ENCODE results near the gene ACMSD. TPM values are rescaled to one million over a fixed set of nuclear protein-coding genes. Genes with fewer than 3 reads are reported as not detected.

The ACMSD gene
- total RNA-seq, 1 donor from 2014 or later = not detected

DNA sequence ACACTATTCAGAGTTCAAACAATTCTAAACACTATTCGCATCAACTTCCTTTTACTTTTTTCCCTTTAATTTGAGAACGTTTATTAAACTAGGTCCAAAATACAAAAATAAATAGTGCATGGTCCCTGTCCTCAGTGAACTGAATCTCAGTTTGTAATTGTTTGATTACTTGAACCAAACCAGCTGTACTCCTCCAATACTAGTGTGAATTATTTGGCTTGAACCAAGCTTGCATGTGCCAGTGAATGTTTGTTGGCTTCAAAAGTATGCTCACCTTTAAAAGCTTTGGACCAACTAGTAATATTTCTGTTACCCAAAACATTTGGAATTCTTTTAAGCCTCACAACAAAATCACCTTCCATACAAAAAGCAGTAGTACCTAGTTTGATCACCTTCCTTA lies 95.7 kb downstream of the ACMSD start:
- TF ChIP-seq, protein P1, sequence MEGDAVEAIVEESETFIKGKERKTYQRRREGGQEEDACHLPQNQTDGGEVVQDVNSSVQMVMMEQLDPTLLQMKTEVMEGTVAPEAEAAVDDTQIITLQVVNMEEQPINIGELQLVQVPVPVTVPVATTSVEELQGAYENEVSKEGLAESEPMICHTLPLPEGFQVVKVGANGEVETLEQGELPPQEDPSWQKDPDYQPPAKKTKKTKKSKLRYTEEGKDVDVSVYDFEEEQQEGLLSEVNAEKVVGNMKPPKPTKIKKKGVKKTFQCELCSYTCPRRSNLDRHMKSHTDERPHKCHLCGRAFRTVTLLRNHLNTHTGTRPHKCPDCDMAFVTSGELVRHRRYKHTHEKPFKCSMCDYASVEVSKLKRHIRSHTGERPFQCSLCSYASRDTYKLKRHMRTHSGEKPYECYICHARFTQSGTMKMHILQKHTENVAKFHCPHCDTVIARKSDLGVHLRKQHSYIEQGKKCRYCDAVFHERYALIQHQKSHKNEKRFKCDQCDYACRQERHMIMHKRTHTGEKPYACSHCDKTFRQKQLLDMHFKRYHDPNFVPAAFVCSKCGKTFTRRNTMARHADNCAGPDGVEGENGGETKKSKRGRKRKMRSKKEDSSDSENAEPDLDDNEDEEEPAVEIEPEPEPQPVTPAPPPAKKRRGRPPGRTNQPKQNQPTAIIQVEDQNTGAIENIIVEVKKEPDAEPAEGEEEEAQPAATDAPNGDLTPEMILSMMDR (IDR thresholded peaks at IDR 0.05; ENCODE audit: borderline replicate concordance) = no peak
- intact Hi-C loops (cut with micrococcal nuclease) = no loop called here
- H3K9me3 ChIP-seq (replicated peaks) = no peaks in the 10 kb centered on the region
- no peak overlapping the region for H3K27ac ChIP-seq (replicated peaks)
- H3K27me3 ChIP-seq (ENCODE audit: low read depth) = no peaks in the 10 kb centered on the region
- peaks cover 26% of the 10 kb centered on the region for H3K36me3 ChIP-seq
- peaks cover 73% of the 10 kb centered on the region for H3K4me1 ChIP-seq
- DNase-seq = no peak
- H3K4me3 ChIP-seq = no peak overlapping the region

DNA sequence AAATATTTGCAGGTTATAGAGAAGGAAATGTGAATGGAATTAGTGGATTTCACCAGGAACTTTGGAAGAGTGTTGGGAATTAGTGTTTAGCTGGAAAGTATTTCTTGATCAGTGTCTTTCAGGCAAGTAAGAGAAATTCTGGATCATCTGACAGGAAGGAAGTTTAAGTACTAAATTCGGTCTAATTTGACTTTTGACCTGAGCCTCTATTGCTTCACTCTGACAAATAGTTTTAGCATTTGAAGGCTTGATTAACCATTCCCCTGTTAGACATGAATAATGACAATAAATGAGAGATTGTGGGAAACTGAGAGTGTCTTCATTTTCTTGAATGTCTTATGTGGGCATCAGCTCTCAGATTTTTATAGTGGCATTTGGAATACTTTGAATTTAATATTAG lies 96.2 kb downstream of the ACMSD start:
- intact Hi-C loops (cut with micrococcal nuclease) = no loop called here
- Histone ChIP-seq H3K9me3 (replicated peaks) (no peaks in the 10 kb centered on the region), H3K27ac (replicated peaks) (no peak overlapping the region), H3K36me3 (peaks cover 31% of the 10 kb centered on the region), H3K4me3 (no peak overlapping the region), H3K4me1 (peaks cover 72% of the 10 kb centered on the region), H3K27me3 (ENCODE audit: low read depth) (no peaks in the 10 kb centered on the region)
- TF ChIP-seq, protein P1 (IDR thresholded peaks at IDR 0.05; ENCODE audit: borderline replicate concordance) = no peak
- no peak for DNase-seq

DNA sequence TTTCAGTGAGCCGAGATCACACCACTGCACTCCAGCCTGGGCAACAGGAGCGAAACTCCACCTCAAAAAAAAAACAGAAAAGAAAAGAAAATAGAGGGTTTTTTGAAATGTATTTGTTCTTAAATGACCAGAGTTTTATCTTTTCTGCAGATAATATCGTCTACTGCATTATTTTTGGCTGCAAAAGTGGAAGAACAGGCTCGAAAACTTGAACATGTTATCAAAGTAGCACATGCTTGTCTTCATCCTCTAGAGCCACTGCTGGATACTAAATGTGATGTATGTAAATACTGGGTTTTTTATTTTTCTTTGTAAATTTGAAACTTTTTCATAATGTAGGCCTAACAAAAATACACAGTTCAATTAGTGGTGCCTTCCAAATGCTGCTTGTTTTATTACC lies 98.3 kb downstream of the ACMSD start:
- H3K4me3 ChIP-seq = no peak overlapping the region
- peaks cover 56% of the 10 kb centered on the region for H3K4me1 ChIP-seq
- DNase-seq = no peak
- intact Hi-C loops (cut with micrococcal nuclease) = no loop called here
- no peak overlapping the region for H3K27ac ChIP-seq (replicated peaks)
- H3K9me3 ChIP-seq (replicated peaks) = no peaks in the 10 kb centered on the region
- no peaks in the 10 kb centered on the region for H3K27me3 ChIP-seq (ENCODE audit: low read depth)
- TF ChIP-seq, protein P1 (IDR thresholded peaks at IDR 0.05; ENCODE audit: borderline replicate concordance) = no peak
- H3K36me3 ChIP-seq = peaks cover 49% of the 10 kb centered on the region

DNA sequence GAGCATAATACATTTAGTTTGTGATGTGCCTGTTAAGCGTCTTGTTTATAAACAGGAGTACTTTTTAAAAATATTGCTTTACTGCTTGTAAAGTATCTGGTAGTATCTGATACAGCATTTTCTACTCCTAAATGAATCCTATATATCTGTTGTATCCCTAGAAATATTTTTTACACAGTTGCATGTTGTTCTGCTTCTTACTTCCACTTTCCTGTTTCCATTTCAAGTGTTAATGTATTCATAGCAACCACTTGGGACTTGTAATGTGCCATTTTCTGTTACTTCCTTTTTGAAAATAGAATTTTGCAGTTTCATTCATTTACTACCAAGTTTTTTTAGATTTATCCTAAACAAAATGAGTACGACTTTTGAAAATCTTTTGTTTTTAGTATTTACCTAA lies 105.1 kb downstream of the ACMSD start:
- Histone ChIP-seq H3K9me3 (replicated peaks) (no peaks in the 10 kb centered on the region), H3K4me1 (no peaks in the 10 kb centered on the region), H3K27ac (replicated peaks) (no peak overlapping the region), H3K36me3 (peaks cover 70% of the 10 kb centered on the region), H3K4me3 (no peak overlapping the region), H3K27me3 (ENCODE audit: low read depth) (no peaks in the 10 kb centered on the region)
- DNase-seq = no peak
- TF ChIP-seq, protein P1 (IDR thresholded peaks at IDR 0.05; ENCODE audit: borderline replicate concordance) = no peak
- intact Hi-C loops (cut with micrococcal nuclease) = no loop called here

DNA sequence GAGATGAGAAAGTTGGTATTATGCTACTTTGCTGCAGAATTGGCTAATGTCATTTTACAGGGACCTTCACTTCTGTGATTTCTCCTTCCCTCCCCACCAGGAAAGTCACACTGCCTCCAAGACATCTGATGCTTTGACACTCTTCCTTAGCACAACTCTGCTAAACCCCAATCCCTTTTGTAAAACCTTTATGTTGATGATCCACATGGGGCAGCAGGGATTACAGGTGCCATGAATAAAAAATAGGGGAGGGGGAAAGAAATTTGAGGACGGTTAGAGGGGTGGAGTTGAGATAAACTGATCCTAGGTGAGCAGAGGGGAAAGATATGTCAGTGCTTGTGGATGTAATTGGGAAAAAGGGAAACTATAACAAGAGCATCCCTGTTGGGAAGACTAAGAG lies 106.6 kb downstream of the ACMSD start:
- Histone ChIP-seq H3K4me1 (no peaks in the 10 kb centered on the region), H3K36me3 (peaks cover 67% of the 10 kb centered on the region), H3K27ac (replicated peaks) (no peak overlapping the region), H3K4me3 (no peak overlapping the region), H3K27me3 (ENCODE audit: low read depth) (no peaks in the 10 kb centered on the region), H3K9me3 (replicated peaks) (no peaks in the 10 kb centered on the region)
- intact Hi-C loops (cut with micrococcal nuclease) = no loop called here
- TF ChIP-seq, protein P1 (IDR thresholded peaks at IDR 0.05; ENCODE audit: borderline replicate concordance) = no peak
- no peak for DNase-seq

DNA sequence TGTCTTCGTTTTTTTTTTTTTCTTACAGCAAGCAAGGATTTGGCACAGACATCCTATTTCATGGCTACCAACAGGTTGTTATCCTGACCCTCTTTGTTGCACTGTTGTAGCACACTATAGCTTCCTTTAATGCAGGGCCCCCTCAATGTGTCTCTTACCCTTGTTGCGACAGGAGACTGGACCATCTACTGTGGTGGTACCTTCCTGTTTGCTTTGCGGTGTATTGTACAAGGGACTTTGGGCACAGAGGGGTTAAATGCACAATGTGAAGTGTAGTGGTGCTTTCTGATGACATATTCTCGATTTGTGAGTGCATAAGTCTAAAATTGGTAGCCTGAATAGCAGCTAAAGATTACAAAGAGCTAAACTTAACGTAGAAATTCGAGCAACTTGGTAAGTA lies 107.7 kb downstream of the ACMSD start:
- H3K27ac ChIP-seq (replicated peaks) = no peak overlapping the region
- no peak overlapping the region for H3K4me3 ChIP-seq
- H3K36me3 ChIP-seq = peaks cover 66% of the 10 kb centered on the region
- intact Hi-C loops (cut with micrococcal nuclease) = no loop called here
- no peaks in the 10 kb centered on the region for H3K4me1 ChIP-seq
- TF ChIP-seq, protein P1 (IDR thresholded peaks at IDR 0.05; ENCODE audit: borderline replicate concordance) = no peak
- no peak for DNase-seq
- no peaks in the 10 kb centered on the region for H3K27me3 ChIP-seq (ENCODE audit: low read depth)
- no peaks in the 10 kb centered on the region for H3K9me3 ChIP-seq (replicated peaks)
